NCI-H146 (cell line): Measurements from ENCODE around the gene GALP.
"Not testable (repeated sequence)": the region's sequence is repeated elsewhere in the genome, so short reads cannot be mapped to it uniquely, and the experiment has no call there.

Experiments
- DNase-seq: peaks from one replicate; lab custom pipeline; 2025; lab: John Stamatoyannopoulos, UW

Gene GALP

GRCh38 chr19:56148096-56148495, 27.7 kb upstream of the GALP start:
- DNase-seq = no peak

GRCh38 chr19:56148955-56149655, 26.7 kb upstream of the GALP start:
- not testable (repeated sequence) for DNase-seq

GRCh38 chr19:56149656-56150038, 26.2 kb upstream of the GALP start:
- no peak for DNase-seq

GRCh38 chr19:56150358-56150757, 25.4 kb upstream of the GALP start:
- DNase-seq = no peak

- DNase-seq = no peak
These were observed 23.2 kb upstream of the GALP start for GRCh38 chr19:56152644-56153043.

GRCh38 chr19:56153507-56153906, 22.3 kb upstream of the GALP start:
- DNase-seq = no peak

GRCh38 chr19:56155124-56155687, 20.6 kb upstream of the GALP start:
- no peak for DNase-seq

GRCh38 chr19:56156768-56157167, 19.0 kb upstream of the GALP start:
- DNase-seq = no peak

GRCh38 chr19:56158170-56158757, 17.5 kb upstream of the GALP start:
- DNase-seq = peak; percentile 65

- no peak for DNase-seq
These were observed 16.7 kb upstream of the GALP start for GRCh38 chr19:56159009-56159559.

- no peak for DNase-seq
These were observed 16.1 kb upstream of the GALP start for GRCh38 chr19:56159622-56160271.

- DNase-seq = no peak
These were observed 14.3 kb upstream of the GALP start for GRCh38 chr19:56161534-56161933.

- DNase-seq = no peak
These were observed 13.6 kb upstream of the GALP start for GRCh38 chr19:56162258-56162657.

- no peak for DNase-seq
These were observed 12.7 kb upstream of the GALP start for GRCh38 chr19:56163097-56163496.

- DNase-seq = no peak
These were observed 8.7 kb upstream of the GALP start for GRCh38 chr19:56167064-56167578.

- no peak for DNase-seq
These were observed 5.5 kb upstream of the GALP start for GRCh38 chr19:56170261-56170660.

- no peak for DNase-seq
These were observed 1.7 kb upstream of the GALP start for GRCh38 chr19:56174086-56174485.

GRCh38 chr19:56174550-56174949, 1.3 kb upstream of the GALP start:
- DNase-seq = peak; percentile 28

- DNase-seq = not testable (repeated sequence)
These were observed 502 bp downstream of the GALP start for GRCh38 chr19:56176310-56176709.

GRCh38 chr19:56176881-56177280, 1.1 kb downstream of the GALP start:
- peak; percentile 79 for DNase-seq

- no peak for DNase-seq
These were observed 1.9 kb downstream of the GALP start for GRCh38 chr19:56177564-56178243.

GRCh38 chr19:56189785-56190184, 14.0 kb downstream of the GALP start:
- no peak for DNase-seq
